ENCODE measurements around the gene ASL.

DNA sequence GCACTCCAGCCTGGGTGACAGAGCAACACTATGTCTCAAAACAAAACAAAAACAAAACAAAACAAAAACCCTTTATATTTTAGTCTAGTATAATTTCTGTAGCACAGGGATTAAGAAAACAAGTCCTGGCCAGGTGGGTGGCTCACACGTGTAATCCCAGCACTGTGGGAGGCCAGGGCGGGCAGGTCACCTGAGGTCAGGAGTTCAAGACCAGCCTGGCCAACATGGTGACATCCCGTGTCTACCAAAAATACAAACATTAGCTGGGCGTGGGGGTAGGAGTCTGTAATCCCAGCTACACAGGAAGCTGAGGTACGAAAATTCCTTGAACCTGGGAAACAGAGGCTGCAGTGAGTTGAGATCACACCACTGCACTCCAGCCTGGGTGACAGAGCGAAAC is 23.2 kb upstream of the ASL start:
- TF ChIP-seq, protein P1, sequence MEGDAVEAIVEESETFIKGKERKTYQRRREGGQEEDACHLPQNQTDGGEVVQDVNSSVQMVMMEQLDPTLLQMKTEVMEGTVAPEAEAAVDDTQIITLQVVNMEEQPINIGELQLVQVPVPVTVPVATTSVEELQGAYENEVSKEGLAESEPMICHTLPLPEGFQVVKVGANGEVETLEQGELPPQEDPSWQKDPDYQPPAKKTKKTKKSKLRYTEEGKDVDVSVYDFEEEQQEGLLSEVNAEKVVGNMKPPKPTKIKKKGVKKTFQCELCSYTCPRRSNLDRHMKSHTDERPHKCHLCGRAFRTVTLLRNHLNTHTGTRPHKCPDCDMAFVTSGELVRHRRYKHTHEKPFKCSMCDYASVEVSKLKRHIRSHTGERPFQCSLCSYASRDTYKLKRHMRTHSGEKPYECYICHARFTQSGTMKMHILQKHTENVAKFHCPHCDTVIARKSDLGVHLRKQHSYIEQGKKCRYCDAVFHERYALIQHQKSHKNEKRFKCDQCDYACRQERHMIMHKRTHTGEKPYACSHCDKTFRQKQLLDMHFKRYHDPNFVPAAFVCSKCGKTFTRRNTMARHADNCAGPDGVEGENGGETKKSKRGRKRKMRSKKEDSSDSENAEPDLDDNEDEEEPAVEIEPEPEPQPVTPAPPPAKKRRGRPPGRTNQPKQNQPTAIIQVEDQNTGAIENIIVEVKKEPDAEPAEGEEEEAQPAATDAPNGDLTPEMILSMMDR (IDR thresholded peaks at IDR 0.05) = no peak
- TF ChIP-seq ZFX (IDR thresholded peaks at IDR 0.05; ENCODE audit: borderline replicate concordance) = no peak
